GM18499 (cell line): ENCODE results near the gene LSM12.
"Not testable (repeated sequence)": the region's sequence is repeated elsewhere in the genome, so short reads cannot be mapped to it uniquely, and the experiment has no call there.

Experiments
- ATAC-seq: cut with Tn5 transposase; IDR thresholded peaks from one replicate; pipeline ENCODE4 v1.9.1; 2021; ENCODE audit warnings: moderate number of reproducible peaks; ENCODE audit not compliant: insufficient read depth, unreplicated experiment

The LSM12 gene

GRCh38 chr17:44010966-44011647 is 55.4 kb downstream of the LSM12 start:
- ATAC-seq, result no peak

GRCh38 chr17:44008205-44008909 is 58.1 kb downstream of the LSM12 start:
- ATAC-seq, result no peak

- ATAC-seq, result no peak
These were observed 58.9 kb downstream of the LSM12 start for GRCh38 chr17:44007346-44008204.

- ATAC-seq, result no peak
These were observed 59.7 kb downstream of the LSM12 start for GRCh38 chr17:44006598-44007345.

- ATAC-seq, result no peak
These were observed 60.2 kb downstream of the LSM12 start for GRCh38 chr17:44006272-44006597.

- no peak for ATAC-seq
These were observed 60.8 kb downstream of the LSM12 start for GRCh38 chr17:44005527-44006271.

GRCh38 chr17:44004761-44005526 is 61.5 kb downstream of the LSM12 start:
- no peak for ATAC-seq

- no peak for ATAC-seq
These were observed 62.3 kb downstream of the LSM12 start, which contains the start of gene NAGS for GRCh38 chr17:44004077-44004760. TSS of gene NAGS (plus strand) at chr17:44004622. CDS start at chr17:44004664, 42 bp downstream.

GRCh38 chr17:44002141-44002848 is 64.2 kb downstream of the LSM12 start:
- ATAC-seq, result no peak

- no peak for ATAC-seq
These were observed 65.0 kb downstream of the LSM12 start for GRCh38 chr17:44001461-44001920.

- no peak for ATAC-seq
These were observed 65.5 kb downstream of the LSM12 start for GRCh38 chr17:44000871-44001460.

- no peak for ATAC-seq
These were observed 66.2 kb downstream of the LSM12 start for GRCh38 chr17:44000141-44000860.

- no peak for ATAC-seq
These were observed 67.4 kb downstream of the LSM12 start for GRCh38 chr17:43999024-43999423.

GRCh38 chr17:43998552-43998951 is 67.9 kb downstream of the LSM12 start:
- ATAC-seq, result no peak

GRCh38 chr17:43997180-43997579 is 69.3 kb downstream of the LSM12 start:
- ATAC-seq, result not testable (repeated sequence)

GRCh38 chr17:43995150-43995471 is 71.4 kb downstream of the LSM12 start:
- no peak for ATAC-seq
